Activated CD8-positive, alpha-beta memory T cell treated with anti-CD3 and anti-CD28 coated beads for 1 hour (primary cell): ENCODE data around the gene EGFLAM.
A peak's percentile ranks its signal among the peaks of the same experiment; 100 is the strongest.
"Not testable (repeated sequence)": the region's sequence is repeated elsewhere in the genome, so short reads cannot be mapped to it uniquely, and the experiment has no call there.

ENCODE experiments used
- DNase-seq, 2 donors: peaks; one replicate each; pipeline ENCODE4 v3.0.0-alpha.2; 2020; ENCODE audit warnings: low read depth in 1 of 2; ENCODE audit errors: extremely low read depth in 1 of 2

EGFLAM gene

DNA sequence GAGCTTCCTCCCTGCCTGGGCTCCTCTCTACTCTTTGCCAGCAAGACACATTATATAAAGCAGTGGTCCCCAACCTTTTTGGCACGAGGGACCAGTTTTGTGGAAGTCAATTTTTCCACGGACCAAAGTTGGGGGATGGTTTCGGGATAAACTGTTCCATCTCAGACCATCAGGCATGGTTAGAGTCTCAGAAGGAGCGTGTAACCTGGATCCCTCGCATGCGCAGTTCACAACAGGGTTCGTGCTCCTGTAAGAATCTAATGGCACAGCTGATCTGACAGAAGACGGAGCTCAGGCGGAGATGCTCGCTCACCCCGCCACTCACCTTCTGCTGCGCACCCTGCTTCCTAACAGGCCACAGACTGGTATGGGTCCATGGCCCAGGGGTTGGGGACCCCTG, 155.3 kb downstream of the EGFLAM start:
- DNase-seq = no peak

DNA sequence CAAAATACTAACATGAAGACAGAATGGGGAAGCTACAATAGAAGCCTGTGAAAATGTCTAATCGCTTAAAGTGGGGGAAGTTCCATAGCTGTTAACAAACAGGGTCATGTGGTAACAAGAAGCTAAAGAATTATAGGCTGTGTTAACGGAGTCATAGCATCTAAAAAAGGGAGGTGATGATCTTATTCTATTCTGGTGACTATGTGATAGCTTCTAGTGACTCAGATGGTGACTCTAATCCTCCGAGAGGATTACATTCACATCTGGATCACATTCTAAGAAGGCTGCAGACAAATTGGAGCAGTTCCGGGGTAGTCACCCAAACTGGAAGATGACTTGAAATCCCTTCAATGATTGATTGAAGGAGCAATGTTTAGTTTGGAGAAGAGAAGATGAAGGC, 156.0 kb downstream of the EGFLAM start:
- DNase-seq = no peak

DNA sequence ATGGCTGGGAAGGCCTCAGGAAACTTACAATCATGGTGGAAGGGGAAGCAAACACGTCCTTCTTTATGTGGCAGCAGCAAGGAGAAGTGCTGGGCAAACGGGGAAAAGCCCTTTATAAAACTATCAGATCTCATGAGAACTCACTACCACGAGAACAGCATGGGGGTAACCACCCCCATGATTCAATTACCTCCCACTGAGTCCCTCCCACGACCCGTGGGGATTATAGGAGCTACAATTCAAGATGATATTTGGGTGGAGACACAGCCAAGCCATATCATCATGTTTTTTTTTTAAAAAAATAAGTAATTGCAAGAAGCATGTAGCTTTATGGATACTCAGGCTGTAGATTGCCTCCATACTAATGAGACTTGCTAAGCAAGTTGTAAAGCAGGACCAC, 157.4 kb downstream of the EGFLAM start:
- DNase-seq = not testable (repeated sequence)

DNA sequence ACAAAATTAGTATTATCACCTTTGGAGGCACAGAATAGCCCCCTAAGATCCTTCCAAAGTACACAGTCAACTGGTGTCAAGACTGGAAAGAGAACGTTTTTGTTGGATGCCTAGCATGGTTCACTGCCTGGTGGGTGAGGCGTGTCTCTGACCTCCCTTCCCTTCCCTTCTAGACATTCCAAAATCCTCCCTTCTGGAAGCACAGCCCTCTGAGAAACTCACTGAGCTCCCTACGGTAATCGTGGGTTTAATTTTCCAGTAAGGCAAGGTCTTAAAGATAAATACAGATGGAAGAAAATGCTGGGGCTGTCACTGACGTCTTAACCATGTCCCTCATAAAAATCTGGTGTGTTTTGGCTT, 159.3 kb downstream of the EGFLAM start:
- no peak for DNase-seq

DNA sequence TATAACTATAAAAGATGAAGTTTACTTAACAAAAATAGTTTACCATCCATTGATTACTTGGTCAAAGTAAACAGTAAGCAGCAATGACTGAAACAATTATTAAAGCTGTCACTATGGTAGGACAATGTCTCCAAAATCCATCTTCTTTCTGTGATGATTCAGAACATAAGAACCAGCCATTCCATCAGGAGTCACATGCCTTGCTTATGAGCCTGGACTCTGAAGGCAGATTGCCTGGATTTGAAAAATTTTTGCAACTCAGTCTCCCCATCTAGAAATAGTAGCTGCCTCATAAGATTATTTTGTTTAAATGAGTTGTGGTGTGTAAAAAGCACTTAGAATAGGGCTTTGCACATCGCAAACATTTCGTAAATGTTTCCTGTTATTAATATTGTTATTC, 161.9 kb downstream of the EGFLAM start:
- DNase-seq = no peak

DNA sequence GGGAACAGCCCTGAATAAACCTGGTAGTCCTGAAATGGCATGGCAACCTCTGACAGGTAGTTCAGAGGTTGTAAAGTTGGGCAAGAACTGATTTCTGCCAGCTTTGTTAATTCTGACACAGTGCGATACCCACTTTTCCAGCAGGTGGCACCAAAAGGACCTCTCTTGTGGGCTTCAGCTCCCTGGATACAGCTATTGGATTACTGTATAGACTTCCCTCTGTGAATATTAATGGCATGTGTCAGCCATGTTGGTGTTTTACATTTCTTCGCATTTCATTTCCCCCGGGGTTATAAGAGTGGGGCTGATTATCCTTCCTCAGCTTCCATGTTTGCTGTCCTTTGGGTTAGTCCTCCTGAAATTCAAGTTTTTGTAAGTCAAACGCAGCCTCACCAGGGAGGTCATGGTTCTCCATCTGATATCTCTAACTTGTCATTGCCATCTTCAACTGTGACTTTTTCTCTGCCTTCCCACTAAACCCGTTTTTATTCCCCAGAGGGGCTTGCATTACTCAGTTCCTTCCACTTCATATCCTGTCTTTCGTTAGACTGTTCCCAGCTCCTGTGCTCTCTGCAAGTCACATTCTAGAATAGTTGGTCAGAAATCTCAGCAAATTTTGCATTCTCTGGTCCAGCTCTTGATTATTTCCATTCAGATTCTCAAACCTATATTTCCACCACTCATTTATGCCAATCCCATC, 162.5 kb downstream of the EGFLAM start:
- DNase-seq = no peak

DNA sequence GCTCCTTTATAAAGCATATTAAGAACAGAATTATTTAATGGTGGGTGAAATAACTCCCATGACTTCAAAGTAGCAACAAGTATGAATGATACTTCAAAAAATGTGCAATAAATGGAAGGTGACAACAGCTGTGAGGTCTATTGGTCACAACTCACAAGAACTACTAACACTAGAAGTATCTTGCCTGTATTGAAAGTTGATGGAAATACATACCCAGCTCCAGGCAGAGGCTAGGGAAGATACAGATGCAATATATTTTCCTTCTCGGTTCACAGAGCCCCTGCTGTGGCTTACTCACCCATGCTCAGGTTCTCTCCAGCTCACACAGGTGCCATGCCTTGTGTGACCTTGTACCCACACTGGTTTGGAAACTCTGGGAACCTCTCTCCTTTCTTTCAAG, 164.3 kb downstream of the EGFLAM start:
- DNase-seq = no peak

DNA sequence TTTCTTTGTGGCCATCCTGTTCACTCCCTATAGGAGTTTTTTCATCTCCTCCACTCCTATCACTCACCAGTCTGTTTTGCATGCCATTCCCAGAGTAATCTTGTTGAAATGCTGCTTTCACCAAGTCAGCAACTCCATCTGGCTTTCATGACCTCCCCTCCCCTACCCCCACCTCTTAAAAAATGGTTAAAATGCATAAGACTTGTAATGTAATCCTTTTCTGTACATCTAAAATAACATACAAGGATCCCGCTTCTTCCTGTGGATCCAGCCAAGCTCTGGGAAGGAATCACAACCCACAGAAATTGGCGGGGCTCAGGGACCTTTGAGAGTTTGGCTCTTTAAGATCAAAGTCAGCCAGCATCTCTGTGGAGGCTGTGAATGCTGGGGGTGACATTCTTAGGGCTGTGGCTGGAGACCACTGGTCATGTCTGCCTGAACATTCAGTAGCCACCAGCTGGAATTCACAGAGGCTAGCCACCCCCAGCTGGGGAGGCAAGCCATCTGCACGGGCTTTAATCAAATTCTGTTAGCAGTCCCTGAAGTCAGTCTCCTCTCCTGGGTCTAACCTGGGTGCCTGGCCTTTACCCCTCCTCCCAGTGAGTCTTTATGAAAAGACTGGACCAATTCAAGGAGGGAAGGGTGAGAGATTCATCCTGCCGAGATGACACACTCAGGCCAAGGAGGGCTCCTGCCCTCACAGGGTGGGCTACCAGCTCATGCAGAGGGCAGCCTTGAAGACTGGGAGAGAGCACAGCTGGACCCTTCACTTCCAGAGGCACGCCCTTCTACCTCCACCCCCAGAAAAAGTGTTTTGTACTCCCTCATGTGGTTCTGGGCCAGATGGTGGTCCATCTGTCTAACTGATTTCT, 165.2 kb downstream of the EGFLAM start:
- DNase-seq = no peak

DNA sequence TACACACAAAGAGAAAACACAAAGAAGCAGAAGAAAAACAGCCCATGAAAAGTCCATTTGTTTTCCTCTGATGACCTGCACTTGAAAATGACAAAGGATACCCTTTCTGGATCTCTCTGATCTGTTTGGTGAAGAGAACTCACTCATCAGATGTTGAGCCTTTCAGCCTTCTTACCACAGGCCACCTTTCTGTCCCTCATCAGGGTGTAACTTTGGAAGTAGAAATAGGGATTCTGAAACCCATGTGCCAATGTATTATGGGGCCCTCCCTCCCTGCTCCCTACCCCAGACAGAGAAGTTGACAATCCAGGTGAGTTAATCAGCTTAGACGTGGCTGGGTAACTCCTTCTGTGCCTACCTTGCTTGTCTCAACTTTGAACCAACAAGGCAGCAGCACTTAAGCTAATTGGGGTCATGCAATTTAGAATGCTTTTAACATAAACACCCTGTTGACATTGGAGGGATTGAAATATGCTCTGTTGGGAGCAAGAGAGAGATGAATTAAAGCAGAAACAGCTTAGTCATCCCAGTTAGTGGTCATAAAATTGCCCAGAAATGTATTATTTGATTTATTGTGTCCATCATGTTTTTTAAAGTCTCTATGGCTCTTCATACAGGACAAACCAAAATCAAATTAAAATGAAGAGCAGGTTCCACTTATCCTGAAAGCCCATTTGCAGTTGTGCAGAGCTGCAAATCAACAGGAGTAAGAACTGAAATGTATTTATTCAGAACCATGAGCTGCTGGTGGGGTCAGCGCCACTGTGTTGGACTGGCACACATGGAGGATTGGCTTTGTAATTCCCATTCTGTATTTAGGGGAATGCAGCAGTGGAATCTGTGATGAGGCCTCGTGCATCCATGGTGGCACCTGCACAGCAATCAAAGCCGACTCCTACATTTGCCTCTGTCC, 166.0 kb downstream of the EGFLAM start:
- no peak for DNase-seq

DNA sequence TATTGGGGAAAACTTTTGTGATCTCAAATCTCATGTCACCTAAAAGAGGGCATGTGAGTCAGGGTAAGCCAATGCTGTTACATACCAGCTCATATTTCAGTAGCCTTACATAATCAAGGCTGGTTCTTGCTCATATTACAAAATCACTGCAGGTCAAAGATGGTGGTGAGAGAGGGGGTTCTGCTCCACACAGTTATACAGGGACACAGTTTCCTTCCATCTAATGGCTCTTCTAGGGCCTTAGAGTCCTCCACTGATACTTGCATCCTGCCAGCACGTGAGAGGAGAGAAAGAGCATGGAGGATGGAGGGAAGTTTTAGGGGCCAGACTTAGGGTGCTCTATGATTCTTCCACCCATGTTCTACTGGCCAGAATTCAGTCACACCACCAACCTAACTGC, 168.1 kb downstream of the EGFLAM start:
- no peak for DNase-seq

DNA sequence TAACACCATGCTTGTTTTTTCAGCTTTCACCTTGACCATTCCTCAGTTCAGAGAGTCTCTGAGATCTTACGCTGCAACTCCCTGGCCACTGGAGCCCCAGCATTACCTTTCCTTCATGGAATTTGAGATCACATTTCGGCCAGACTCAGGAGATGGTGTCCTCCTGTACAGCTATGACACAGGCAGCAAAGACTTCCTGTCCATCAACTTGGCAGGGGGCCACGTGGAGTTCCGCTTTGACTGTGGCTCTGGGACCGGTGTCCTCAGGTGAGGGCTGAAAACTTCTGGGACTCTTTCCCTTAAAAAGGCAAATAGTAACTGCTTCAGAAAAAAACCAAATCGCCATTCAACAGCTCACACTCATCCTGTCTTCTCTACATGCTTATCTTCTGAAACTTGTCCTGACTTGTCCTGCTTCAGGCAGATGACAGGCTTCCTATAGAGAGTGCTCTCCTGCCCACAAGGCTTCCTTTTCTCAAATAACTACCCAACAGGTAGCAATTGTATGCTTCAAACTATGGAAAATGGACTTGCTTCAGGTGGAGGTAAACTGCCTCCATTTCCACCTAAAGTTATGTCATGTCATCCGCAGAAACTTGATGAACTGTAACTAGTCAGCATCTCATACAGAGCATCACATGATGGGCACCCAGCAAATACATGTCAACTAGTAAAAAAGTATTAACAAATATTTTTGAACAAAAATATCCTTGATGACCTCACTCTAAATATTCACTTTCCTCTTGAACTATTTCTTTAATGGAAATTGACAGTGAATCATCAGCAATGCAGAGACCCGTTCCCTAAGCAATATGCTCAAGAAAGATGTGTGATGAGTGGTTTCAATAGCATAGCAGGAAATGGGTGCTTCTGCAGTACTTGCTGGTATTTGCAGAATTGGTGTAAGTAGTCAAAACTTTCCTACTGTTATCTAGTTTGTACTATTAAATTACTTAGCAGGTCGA, 168.9 kb downstream of the EGFLAM start:
- no peak for DNase-seq

DNA sequence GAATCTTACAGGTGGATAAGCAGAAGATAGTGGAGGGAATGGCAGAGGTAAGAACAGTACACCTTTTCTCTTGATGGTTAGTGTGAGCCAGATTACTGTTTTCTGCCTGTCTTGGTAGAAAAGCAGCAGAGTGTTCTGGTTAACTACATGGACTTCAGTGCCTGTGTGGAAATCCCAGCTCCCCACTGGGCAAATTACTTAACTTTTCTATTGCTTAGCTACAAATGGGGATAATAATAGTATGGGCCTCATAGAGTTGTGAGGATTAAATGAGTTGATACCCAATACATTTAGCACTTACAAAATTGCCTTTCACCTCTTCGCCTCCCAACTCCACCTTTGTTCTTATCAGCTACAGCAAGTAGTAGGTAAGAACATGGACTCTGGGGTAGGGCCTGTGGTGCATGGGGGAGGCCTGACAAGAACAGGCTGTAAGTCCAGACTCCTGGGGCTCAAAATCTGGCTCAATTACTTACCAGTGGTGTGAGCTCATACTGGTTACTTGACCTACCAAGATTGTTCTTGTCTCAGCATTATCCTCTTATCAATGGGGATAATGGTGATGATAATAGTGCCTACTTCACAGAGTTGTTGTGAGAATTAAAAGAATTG, 173.0 kb downstream of the EGFLAM start:
- no peak for DNase-seq

DNA sequence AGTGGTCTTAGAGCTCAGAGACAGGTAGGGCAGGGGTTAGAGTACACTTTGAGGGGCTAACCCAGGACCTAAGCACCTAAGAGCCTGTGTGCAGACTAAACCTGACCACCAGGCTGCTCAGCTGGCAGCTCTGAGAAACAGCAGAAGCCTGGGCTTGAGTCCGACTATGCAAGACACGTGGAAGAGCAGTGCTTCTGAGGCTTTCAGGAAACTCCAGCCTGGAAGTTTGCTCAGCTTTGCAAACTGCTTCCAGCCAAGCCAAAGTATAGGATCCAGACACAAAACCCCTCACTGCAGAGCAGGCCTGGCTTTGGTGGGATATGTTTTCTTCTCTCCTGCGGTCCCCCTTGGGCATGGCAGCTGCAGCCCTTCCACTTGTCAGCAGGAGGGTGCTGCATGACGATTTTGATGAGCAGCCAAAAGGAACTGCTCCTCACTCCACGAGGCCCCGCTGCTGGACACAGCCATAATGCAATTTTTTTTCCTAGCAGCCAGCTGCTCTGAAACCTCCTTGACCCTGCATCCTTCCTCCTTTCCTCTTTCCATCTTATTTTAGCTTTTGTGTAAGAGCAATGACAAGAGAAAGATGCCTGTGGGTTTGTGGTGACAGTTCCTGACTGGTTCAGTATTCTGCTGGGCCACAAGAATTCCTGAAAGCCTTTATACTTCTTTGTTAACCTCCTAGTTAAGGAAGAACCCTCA, 175.0 kb downstream of the EGFLAM start:
- DNase-seq = no peak

DNA sequence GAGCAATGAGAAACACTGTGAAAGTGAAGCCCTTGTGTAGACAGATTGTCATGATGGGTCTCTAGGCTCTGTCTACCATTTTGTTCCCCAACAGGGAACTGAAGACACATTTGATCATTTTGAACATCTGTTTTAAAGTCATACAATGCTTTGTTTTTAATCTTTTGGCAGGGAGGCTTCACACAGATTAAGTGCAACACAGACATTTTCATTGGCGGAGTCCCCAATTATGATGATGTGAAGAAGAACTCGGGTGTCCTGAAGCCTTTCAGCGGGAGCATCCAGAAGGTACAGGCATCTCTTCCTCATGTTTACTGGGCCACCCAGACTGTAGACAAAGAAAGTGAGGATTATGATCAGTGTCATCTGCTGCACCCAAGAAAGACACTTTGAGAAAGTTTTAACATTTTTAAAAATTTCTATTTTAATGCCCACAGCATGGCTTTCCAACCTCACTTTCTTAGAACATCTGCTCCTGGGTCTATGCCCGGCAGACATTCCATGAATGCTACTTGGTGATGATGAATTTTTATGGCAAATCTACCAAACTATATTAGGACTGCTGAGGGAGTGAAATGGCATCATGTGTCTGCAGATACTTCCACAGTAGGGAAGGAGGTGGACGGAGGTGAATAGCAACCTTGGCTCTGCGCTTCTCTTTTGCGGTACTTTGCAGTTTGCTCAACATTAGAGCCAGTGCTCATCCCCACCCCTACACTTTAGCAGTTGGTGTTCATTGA, 176.8 kb downstream of the EGFLAM start:
- DNase-seq = no peak

DNA sequence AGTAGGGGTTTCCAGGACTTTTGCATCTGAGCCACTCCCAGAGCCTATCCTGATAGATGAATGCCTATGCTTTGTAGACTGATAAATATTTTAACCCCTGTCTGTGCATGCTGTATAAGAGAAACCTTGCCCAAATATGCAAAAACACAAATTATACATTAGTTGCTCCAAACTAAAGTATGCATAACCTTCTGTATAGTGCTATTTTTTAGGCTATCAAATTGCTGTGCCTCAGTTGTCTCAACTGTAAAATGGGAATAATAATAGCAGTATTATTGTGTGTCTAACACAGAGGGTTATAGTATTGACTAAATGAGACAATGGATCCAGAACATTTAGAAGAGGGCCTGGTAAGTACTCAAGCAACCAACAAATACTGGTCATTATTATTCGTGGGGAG, 180.4 kb downstream of the EGFLAM start:
- DNase-seq = no peak

DNA sequence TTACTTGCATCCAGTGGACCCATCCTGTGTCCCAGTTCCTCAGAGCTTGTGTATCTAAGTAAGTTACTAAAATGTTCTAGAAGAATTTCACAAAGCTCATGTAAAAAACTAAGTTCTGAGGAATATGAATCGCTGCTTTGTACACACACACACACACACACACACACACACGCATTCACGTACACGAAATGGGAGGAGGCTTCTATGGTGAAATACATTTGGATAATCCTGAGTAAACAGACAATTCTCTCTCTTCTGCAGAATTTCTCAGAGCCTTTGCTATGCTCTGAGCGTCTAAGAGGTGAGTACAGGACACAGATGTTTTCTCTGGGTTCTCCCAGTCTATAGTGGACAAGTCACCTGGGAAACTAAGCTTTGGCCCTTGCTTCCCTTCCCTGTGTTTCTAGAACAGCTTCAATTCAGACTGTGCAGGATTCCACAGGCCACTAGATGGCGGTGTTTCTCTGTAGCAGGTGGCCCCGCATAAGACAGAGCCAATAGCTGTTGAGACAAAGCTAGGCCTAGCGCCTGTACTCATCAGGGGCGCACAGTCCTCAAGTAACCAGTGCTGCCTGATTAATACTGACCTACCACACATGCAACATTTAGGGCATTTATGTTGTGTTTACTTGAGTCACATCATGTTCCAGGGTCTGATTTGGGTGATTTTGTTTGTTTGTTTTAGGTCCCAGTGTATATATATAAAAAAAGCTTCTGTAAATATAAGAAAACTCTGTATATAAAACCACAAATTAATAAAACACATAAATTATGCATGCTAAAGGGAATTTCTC, 183.3 kb downstream of the EGFLAM start:
- peak; percentile 50 to 65 for DNase-seq

DNA sequence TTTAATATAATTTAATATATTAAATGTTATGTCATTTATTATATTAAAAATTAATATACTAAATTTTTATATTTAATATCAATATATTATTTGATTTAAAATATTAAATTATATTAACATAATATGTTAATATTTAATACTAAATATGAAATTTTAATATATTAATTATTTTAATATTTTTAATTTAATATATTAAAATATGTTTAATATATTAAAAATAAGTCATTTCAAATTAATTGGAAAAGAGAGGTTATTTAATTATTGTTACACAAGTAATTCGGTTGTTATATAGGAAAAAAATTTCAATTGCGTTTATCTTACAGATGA, 183.9 kb downstream of the EGFLAM start:
- no peak for DNase-seq

DNA sequence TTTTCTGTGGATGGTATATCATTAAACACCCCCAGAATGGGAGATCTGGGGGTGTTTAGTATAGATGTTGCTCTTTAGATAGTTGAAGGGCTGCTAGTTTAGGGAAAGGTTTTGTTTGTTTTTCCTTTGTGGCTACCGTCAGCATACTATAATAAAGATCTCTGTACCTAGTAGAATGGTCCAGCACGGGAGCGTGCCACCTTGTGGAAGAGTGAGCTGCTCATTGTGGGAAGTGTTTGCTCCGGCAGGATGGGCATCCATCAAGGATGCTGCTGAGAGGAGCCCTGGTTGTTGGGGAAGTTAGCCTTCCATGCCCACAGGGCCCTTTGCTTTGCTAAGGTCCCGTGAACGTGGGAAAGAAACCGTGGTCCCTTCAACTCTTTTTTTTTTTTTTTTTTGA, 185.0 kb downstream of the EGFLAM start:
- no peak for DNase-seq
